ENCODE data around the gene RAB39B.
"Not testable (repeated sequence)": the region's sequence is repeated elsewhere in the genome, so short reads cannot be mapped to it uniquely, and the experiment has no call there.

The RAB39B gene

DNA sequence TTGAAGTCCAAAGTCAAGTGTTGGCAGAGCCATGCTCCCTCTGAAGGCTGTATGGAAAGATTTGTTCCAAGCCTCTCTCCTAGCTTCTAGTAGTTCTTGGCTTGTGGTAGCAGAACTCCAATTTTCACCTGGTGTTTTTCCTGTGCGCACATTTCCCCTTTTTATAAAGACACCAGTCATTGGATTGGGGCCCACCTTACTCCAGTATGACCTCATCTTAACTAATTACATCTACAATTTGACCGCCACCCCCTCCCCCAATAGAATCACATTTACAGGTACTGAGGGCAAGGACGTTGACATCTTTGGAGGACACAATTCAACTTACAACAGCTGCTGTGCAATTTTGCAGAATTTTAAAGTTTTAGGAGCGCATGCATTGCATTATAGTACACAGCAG, 16.8 kb downstream of the RAB39B start:
- Histone ChIP-seq H3K9ac (ENCODE audit: low read depth in 1 of 2, low read length in 2 of 2) (no peak overlapping the region), H3K27me3 (ENCODE audit: control insufficient read depth in 1 of 2, insufficient read depth in 2 of 2, low read length in 2 of 2) (no peaks in the 10 kb centered on the region), H3K4me3 (ENCODE audit: low read depth in 1 of 2, low read length in 2 of 2) (no peak overlapping the region), H3K9me3 (ENCODE audit: control insufficient read depth in 1 of 2, low read length in 2 of 2) (no peaks in the 10 kb centered on the region), H3K27ac (ENCODE audit: low read depth, low read length) (no peak overlapping the region), H3K36me3 (ENCODE audit: control insufficient read depth in 1 of 2, insufficient read depth in 2 of 2, low read length in 2 of 2) (no peaks in the 10 kb centered on the region), H3K4me1 (ENCODE audit: control insufficient read depth in 1 of 2, insufficient read depth in 2 of 2, low read length in 2 of 2) (no peaks in the 10 kb centered on the region)

GRCh38 chrX:155246748-155247147, 17.5 kb downstream of the RAB39B start:
- Histone ChIP-seq H3K9me3 (ENCODE audit: control insufficient read depth in 1 of 2, low read length in 2 of 2) (no peaks in the 10 kb centered on the region), H3K36me3 (ENCODE audit: control insufficient read depth in 1 of 2, insufficient read depth in 2 of 2, low read length in 2 of 2) (no peaks in the 10 kb centered on the region), H3K27ac (ENCODE audit: low read depth, low read length) (no peak overlapping the region), H3K4me3 (ENCODE audit: low read depth in 1 of 2, low read length in 2 of 2) (no peak overlapping the region), H3K9ac (ENCODE audit: low read depth in 1 of 2, low read length in 2 of 2) (no peak overlapping the region), H3K27me3 (ENCODE audit: control insufficient read depth in 1 of 2, insufficient read depth in 2 of 2, low read length in 2 of 2) (no peaks in the 10 kb centered on the region), H3K4me1 (ENCODE audit: control insufficient read depth in 1 of 2, insufficient read depth in 2 of 2, low read length in 2 of 2) (no peaks in the 10 kb centered on the region)

DNA sequence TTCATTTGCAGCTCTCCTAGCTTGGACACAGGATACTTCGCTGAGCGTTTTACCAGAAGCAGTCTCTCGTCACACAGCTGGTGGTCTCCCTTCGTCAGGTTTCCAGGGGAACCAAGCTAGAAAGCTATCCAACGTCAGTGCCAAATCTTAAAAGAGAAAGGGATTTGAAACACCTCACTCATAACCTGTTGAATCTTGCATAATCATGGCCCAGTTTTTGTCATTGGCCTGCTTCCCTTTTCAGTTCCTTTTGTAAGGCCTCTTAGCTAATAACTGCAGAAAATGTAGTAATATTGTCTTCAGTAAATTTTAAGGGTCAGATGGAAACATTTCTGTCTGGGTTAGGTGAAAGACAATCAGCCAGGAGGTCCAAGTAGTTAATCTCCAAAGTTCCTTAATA, 22.0 kb downstream of the RAB39B start:
- H3K27me3 ChIP-seq (ENCODE audit: control insufficient read depth in 1 of 2, insufficient read depth in 2 of 2, low read length in 2 of 2): no peaks in the 10 kb centered on the region
- no peaks in the 10 kb centered on the region for H3K9me3 ChIP-seq (ENCODE audit: control insufficient read depth in 1 of 2, low read length in 2 of 2)
- H3K9ac ChIP-seq (ENCODE audit: low read depth in 1 of 2, low read length in 2 of 2): no peak overlapping the region
- H3K36me3 ChIP-seq (ENCODE audit: control insufficient read depth in 1 of 2, insufficient read depth in 2 of 2, low read length in 2 of 2): peaks cover 4 to 13% of the 10 kb centered on the region in 2 donors
- H3K4me1 ChIP-seq (ENCODE audit: control insufficient read depth in 1 of 2, insufficient read depth in 2 of 2, low read length in 2 of 2): no peaks in the 10 kb centered on the region
- no peak overlapping the region for H3K4me3 ChIP-seq (ENCODE audit: low read depth in 1 of 2, low read length in 2 of 2)
- no peak overlapping the region for H3K27ac ChIP-seq (ENCODE audit: low read depth, low read length)

DNA sequence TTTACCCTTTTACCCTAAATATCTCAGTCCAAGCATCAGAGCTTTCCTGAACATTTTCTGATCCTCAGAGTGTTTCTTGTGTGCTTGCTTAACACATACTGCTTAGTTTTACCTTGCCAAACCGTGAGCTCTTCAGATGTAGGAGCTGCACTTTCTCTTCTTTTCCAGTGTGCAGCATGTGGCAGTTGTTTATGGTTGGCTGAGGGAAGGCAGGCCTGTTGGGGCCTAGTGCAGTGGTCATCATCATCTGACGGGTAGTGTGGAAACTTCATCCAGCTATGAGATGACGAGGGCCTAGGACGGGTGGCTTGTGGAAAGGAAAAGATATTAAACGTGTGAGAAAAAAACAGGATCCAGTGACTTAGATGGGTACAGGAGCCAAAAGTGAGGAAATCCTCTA, 26.6 kb downstream of the RAB39B start:
- H3K27me3 ChIP-seq (ENCODE audit: control insufficient read depth in 1 of 2, insufficient read depth in 2 of 2, low read length in 2 of 2): no peaks in the 10 kb centered on the region
- H3K4me1 ChIP-seq (ENCODE audit: control insufficient read depth in 1 of 2, insufficient read depth in 2 of 2, low read length in 2 of 2): no peaks in the 10 kb centered on the region
- no peak overlapping the region for H3K27ac ChIP-seq (ENCODE audit: low read depth, low read length)
- no peak overlapping the region for H3K4me3 ChIP-seq (ENCODE audit: low read depth in 1 of 2, low read length in 2 of 2)
- no peak overlapping the region for H3K9ac ChIP-seq (ENCODE audit: low read depth in 1 of 2, low read length in 2 of 2)
- H3K36me3 ChIP-seq (ENCODE audit: control insufficient read depth in 1 of 2, insufficient read depth in 2 of 2, low read length in 2 of 2): peaks cover 8 to 35% of the 10 kb centered on the region in 2 donors
- no peaks in the 10 kb centered on the region for H3K9me3 ChIP-seq (ENCODE audit: control insufficient read depth in 1 of 2, low read length in 2 of 2)

DNA sequence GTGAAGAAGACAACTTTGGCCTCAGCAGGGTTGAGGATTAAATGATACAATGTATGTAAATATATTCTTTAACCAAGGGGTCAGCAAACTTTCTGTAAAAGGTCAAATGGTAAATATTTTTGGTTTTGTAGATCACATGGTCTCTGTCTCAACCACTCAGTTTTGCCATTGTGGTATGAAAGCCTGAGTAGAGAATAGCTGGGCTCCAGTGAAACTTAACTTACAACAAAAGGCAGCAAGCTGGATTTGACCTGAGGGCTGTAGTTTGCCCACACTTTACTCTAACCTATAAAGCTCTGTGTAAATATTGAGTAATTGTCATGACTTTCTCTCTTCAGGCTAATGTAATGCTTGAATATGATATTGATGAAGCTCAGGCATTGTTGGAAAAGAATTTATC, 28.4 kb downstream of the RAB39B start:
- H3K27me3 ChIP-seq (ENCODE audit: control insufficient read depth in 1 of 2, insufficient read depth in 2 of 2, low read length in 2 of 2): no peaks in the 10 kb centered on the region
- H3K4me3 ChIP-seq (ENCODE audit: low read depth in 1 of 2, low read length in 2 of 2): no peak overlapping the region
- H3K9me3 ChIP-seq (ENCODE audit: control insufficient read depth in 1 of 2, low read length in 2 of 2): no peaks in the 10 kb centered on the region
- peaks cover 8 to 39% of the 10 kb centered on the region in 2 donors for H3K36me3 ChIP-seq (ENCODE audit: control insufficient read depth in 1 of 2, insufficient read depth in 2 of 2, low read length in 2 of 2)
- H3K4me1 ChIP-seq (ENCODE audit: control insufficient read depth in 1 of 2, insufficient read depth in 2 of 2, low read length in 2 of 2): no peaks in the 10 kb centered on the region
- no peak overlapping the region for H3K27ac ChIP-seq (ENCODE audit: low read depth, low read length)
- H3K9ac ChIP-seq (ENCODE audit: low read depth in 1 of 2, low read length in 2 of 2): no peak overlapping the region

DNA sequence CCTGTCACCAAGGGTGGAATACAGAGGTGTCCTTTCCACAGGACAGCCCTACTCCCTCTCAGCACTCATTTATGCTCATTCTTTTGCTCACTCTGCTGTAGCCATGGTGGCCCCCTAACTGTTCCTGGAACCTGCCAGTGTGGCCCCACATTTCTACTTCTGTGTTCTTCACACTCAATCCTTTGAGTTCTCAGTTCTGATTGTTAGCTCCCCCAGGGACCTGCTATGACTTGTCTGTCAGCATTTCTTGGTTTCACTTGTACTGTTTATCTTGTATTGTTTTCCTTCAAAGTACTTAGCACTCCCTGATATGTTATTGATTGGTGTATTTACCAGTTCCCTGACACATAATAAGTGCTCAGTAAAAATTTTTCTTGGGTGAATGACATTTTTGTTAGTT, 33.1 kb downstream of the RAB39B start:
- Histone ChIP-seq H3K36me3 (ENCODE audit: control insufficient read depth in 1 of 2, insufficient read depth in 2 of 2, low read length in 2 of 2) (peaks cover 15 to 31% of the 10 kb centered on the region in 2 donors), H3K9ac (ENCODE audit: low read depth in 1 of 2, low read length in 2 of 2) (no peak overlapping the region), H3K4me3 (ENCODE audit: low read depth in 1 of 2, low read length in 2 of 2) (no peak overlapping the region), H3K27ac (ENCODE audit: low read depth, low read length) (no peak overlapping the region), H3K4me1 (ENCODE audit: control insufficient read depth in 1 of 2, insufficient read depth in 2 of 2, low read length in 2 of 2) (no peaks in the 10 kb centered on the region), H3K27me3 (ENCODE audit: control insufficient read depth in 1 of 2, insufficient read depth in 2 of 2, low read length in 2 of 2) (no peaks in the 10 kb centered on the region), H3K9me3 (ENCODE audit: control insufficient read depth in 1 of 2, low read length in 2 of 2) (no peaks in the 10 kb centered on the region)

DNA sequence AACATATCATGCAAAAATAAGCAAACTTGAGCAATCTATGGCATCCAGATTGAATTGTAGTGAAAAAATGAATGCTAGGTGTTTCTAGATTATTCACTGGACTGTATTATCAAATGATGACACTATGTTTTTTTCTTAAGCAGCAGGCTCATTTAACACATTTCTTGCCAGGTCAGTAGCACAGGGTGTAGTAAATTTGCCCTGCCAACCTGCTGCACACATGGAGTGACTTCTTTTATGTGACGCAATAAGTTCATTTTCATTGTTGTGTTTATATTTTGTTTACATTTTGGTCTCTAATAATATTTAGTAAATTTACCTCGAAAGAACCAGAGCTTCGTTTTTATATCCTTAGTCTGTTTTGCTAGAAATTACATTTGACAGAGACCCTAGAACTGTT, 38.5 kb downstream of the RAB39B start:
- Histone ChIP-seq H3K27ac (ENCODE audit: low read depth, low read length) (no peak overlapping the region), H3K36me3 (ENCODE audit: control insufficient read depth in 1 of 2, insufficient read depth in 2 of 2, low read length in 2 of 2) (peaks cover 11 to 27% of the 10 kb centered on the region in 2 donors), H3K27me3 (ENCODE audit: control insufficient read depth in 1 of 2, insufficient read depth in 2 of 2, low read length in 2 of 2) (no peaks in the 10 kb centered on the region)

DNA sequence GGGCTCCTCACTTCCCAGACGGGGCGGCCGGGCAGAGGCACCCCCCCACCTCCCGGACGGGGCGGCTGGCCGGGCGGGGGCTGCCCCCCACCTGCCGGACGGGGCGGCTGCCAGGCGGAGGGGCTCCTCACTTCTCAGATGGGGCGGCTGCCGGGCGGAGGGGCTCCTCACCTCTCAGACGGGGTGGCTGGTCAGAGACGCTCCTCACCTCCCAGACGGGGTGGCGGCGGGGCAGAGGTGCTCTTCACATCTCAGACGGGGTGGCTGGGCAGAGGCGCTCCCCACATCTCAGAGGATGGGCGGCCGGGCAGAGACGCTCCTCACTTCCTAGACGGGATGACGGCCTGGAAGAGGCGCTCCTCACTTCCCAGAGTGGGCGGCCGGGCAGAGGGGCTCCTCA, 40.5 kb downstream of the RAB39B start:
- not testable (repeated sequence) for H3K4me3 ChIP-seq (ENCODE audit: low read depth in 1 of 2, low read length in 2 of 2); H3K4me1 ChIP-seq (ENCODE audit: control insufficient read depth in 1 of 2, insufficient read depth in 2 of 2, low read length in 2 of 2)
- peaks cover 8 to 29% of the 10 kb centered on the region in 2 donors for H3K36me3 ChIP-seq (ENCODE audit: control insufficient read depth in 1 of 2, insufficient read depth in 2 of 2, low read length in 2 of 2)

More for the DNA sequence above, 38.5 kb downstream of the RAB39B start:
- Histone ChIP-seq H3K4me1 (ENCODE audit: control insufficient read depth in 1 of 2, insufficient read depth in 2 of 2, low read length in 2 of 2) (no peaks in the 10 kb centered on the region), H3K9me3 (ENCODE audit: control insufficient read depth in 1 of 2, low read length in 2 of 2) (no peaks in the 10 kb centered on the region), H3K4me3 (ENCODE audit: low read depth in 1 of 2, low read length in 2 of 2) (no peak overlapping the region), H3K9ac (ENCODE audit: low read depth in 1 of 2, low read length in 2 of 2) (no peak overlapping the region)

DNA sequence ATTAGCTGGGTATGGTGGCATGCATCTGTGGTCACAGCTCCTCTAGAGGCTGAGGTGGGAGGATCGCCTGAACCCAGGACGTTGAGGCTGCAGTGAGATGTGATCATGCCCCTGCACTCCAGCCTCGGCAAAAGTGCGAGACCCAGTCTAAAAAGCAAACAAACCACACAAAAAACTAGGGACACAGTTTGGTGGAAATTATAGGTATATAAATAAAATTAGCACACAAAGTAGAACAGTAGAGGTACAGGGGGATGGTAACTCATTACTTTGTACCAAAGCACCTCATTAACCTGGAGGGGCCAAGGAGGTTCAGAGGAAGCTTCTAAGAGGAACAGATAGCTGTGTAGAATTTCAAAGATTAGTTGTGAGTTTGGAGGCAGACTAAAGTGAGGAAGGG, 42.9 kb downstream of the RAB39B start:
- Histone ChIP-seq H3K36me3 (ENCODE audit: control insufficient read depth in 1 of 2, insufficient read depth in 2 of 2, low read length in 2 of 2) (peaks cover 0 to 14% of the 10 kb centered on the region in 2 donors), H3K27ac (ENCODE audit: low read depth, low read length) (no peak overlapping the region), H3K9ac (ENCODE audit: low read depth in 1 of 2, low read length in 2 of 2) (no peak overlapping the region), H3K9me3 (ENCODE audit: control insufficient read depth in 1 of 2, low read length in 2 of 2) (no peaks in the 10 kb centered on the region), H3K4me1 (ENCODE audit: control insufficient read depth in 1 of 2, insufficient read depth in 2 of 2, low read length in 2 of 2) (peaks cover 0 to 11% of the 10 kb centered on the region in 2 donors), H3K27me3 (ENCODE audit: control insufficient read depth in 1 of 2, insufficient read depth in 2 of 2, low read length in 2 of 2) (no peaks in the 10 kb centered on the region), H3K4me3 (ENCODE audit: low read depth in 1 of 2, low read length in 2 of 2) (no peak overlapping the region)

More for the DNA sequence above, 40.5 kb downstream of the RAB39B start:
- H3K9ac ChIP-seq (ENCODE audit: low read depth in 1 of 2, low read length in 2 of 2); H3K9me3 ChIP-seq (ENCODE audit: control insufficient read depth in 1 of 2, low read length in 2 of 2); H3K27me3 ChIP-seq (ENCODE audit: control insufficient read depth in 1 of 2, insufficient read depth in 2 of 2, low read length in 2 of 2); H3K27ac ChIP-seq (ENCODE audit: low read depth, low read length): not testable (repeated sequence)

GRCh38 chrX:155218777-155219176, 45.5 kb downstream of the RAB39B start:
- Histone ChIP-seq H3K9me3 (ENCODE audit: control insufficient read depth in 1 of 2, low read length in 2 of 2) (no peaks in the 10 kb centered on the region), H3K36me3 (ENCODE audit: control insufficient read depth in 1 of 2, insufficient read depth in 2 of 2, low read length in 2 of 2) (peaks cover 0 to 10% of the 10 kb centered on the region in 2 donors), H3K9ac (ENCODE audit: low read depth in 1 of 2, low read length in 2 of 2) (no peak overlapping the region), H3K4me1 (ENCODE audit: control insufficient read depth in 1 of 2, insufficient read depth in 2 of 2, low read length in 2 of 2) (peaks cover 0 to 11% of the 10 kb centered on the region in 2 donors), H3K27me3 (ENCODE audit: control insufficient read depth in 1 of 2, insufficient read depth in 2 of 2, low read length in 2 of 2) (no peaks in the 10 kb centered on the region), H3K4me3 (ENCODE audit: low read depth in 1 of 2, low read length in 2 of 2) (no peak overlapping the region), H3K27ac (ENCODE audit: low read depth, low read length) (no peak overlapping the region)

GRCh38 chrX:155216940-155217440, 47.3 kb downstream of the RAB39B start:
- H3K9ac ChIP-seq (ENCODE audit: low read depth in 1 of 2, low read length in 2 of 2): peak overlapping the region; percentile 47 to 63
- no peaks in the 10 kb centered on the region for H3K9me3 ChIP-seq (ENCODE audit: control insufficient read depth in 1 of 2, low read length in 2 of 2)
- H3K27ac ChIP-seq (ENCODE audit: low read depth, low read length): no peak overlapping the region
- no peaks in the 10 kb centered on the region for H3K27me3 ChIP-seq (ENCODE audit: control insufficient read depth in 1 of 2, insufficient read depth in 2 of 2, low read length in 2 of 2)
- H3K36me3 ChIP-seq (ENCODE audit: control insufficient read depth in 1 of 2, insufficient read depth in 2 of 2, low read length in 2 of 2): peaks cover 0 to 8% of the 10 kb centered on the region in 2 donors
- H3K4me1 ChIP-seq (ENCODE audit: control insufficient read depth in 1 of 2, insufficient read depth in 2 of 2, low read length in 2 of 2): peaks cover 0 to 11% of the 10 kb centered on the region in 2 donors
- peak overlapping the region; percentile 90 to 91 for H3K4me3 ChIP-seq (ENCODE audit: low read depth in 1 of 2, low read length in 2 of 2)
